ENCODE data around the gene GARNL3.
A peak's percentile ranks its signal among the peaks of the same experiment; 100 is the strongest.

The GARNL3 gene

GRCh38 chr9:127264462-127265219 is at the start of gene GARNL3:
Gene GARNL3 (plus strand): TSS chr9:127264774. CDS start chr9:127264878, 104 bp downstream.
- peak; percentile 43 for DNase-seq (ENCODE audit: low spot score)

- no peak for DNase-seq (ENCODE audit: low spot score)
Measured at GRCh38 chr9:127215268-127216209, 49.0 kb upstream of the GARNL3 start.

- DNase-seq (ENCODE audit: low spot score), result no peak
Measured at GRCh38 chr9:127216210-127216887, 48.2 kb upstream of the GARNL3 start.

- DNase-seq (ENCODE audit: low spot score), result no peak
Measured at GRCh38 chr9:127216888-127217217, 47.7 kb upstream of the GARNL3 start.

GRCh38 chr9:127218818-127219217 is 45.8 kb upstream of the GARNL3 start:
- DNase-seq (ENCODE audit: low spot score), result no peak

GRCh38 chr9:127219520-127219919 is 45.1 kb upstream of the GARNL3 start:
- DNase-seq (ENCODE audit: low spot score), result no peak

GRCh38 chr9:127221695-127222094 is 42.9 kb upstream of the GARNL3 start:
- no peak for DNase-seq (ENCODE audit: low spot score)

- DNase-seq (ENCODE audit: low spot score), result no peak
Measured at GRCh38 chr9:127222388-127223095, 42.0 kb upstream of the GARNL3 start.

GRCh38 chr9:127223266-127223665 is 41.3 kb upstream of the GARNL3 start:
- no peak for DNase-seq (ENCODE audit: low spot score)

- DNase-seq (ENCODE audit: low spot score), result peak; percentile 32
Measured at GRCh38 chr9:127223810-127224177, 40.8 kb upstream of the GARNL3 start.

- DNase-seq (ENCODE audit: low spot score), result peak; percentile 99
Measured at GRCh38 chr9:127224178-127224882, 40.2 kb upstream of the GARNL3 start.

- DNase-seq (ENCODE audit: low spot score), result peak; percentile 99
Measured at GRCh38 chr9:127224883-127225739, 39.5 kb upstream of the GARNL3 start.

GRCh38 chr9:127225801-127226625 is 38.6 kb upstream of the GARNL3 start:
- no peak for DNase-seq (ENCODE audit: low spot score)

- DNase-seq (ENCODE audit: low spot score), result no peak
Measured at GRCh38 chr9:127229691-127230417, 34.7 kb upstream of the GARNL3 start.

- no peak for DNase-seq (ENCODE audit: low spot score)
Measured at GRCh38 chr9:127231666-127232065, 32.9 kb upstream of the GARNL3 start.

- DNase-seq (ENCODE audit: low spot score), result no peak
Measured at GRCh38 chr9:127232833-127233549, 31.6 kb upstream of the GARNL3 start.

- no peak for DNase-seq (ENCODE audit: low spot score)
Measured at GRCh38 chr9:127233550-127233949, 31.0 kb upstream of the GARNL3 start.

- DNase-seq (ENCODE audit: low spot score), result no peak
Measured at GRCh38 chr9:127233989-127234388, 30.6 kb upstream of the GARNL3 start.

Measured in iPS-NIHi11 (cell line).